Prostate gland (tissue), 2 donors: ENCODE measurements around the gene MAP1LC3B2.

ENCODE experiments used
- CTCF ChIP-seq, 4 experiments: fragments of 200-600 bp in 2 of 4; fragments of 450-650 bp in 2 of 4; sonication (generic) in 2 of 4; IDR thresholded peaks; 1 replicate in 3 of 4; 2 replicates in 1 of 4; pipeline ENCODE4 v1.5.1; 2016 to 2019; ENCODE audit warnings: antibody characterized with exemption in 4 of 4, mild to moderate bottlenecking in 2 of 4, moderate library complexity in 2 of 4
- POLR2A ChIP-seq: fragments of 450-650 bp; IDR thresholded peaks from one replicate; pipeline ENCODE4 v1.6.1; 2016; ENCODE audit warnings: antibody characterized with exemption, mild to moderate bottlenecking
- POLR2AphosphoS5 ChIP-seq: sonication (generic); formaldehyde crosslinking; IDR thresholded peaks from one replicate; pipeline ENCODE4 v1.6.1; 2017; ENCODE audit warnings: antibody characterized with exemption

- TF ChIP-seq CTCF (IDR thresholded peaks at IDR 0.05), result no peak
- TF ChIP-seq POLR2A, result no peak
- TF ChIP-seq POLR2AphosphoS5, result peak; percentile 60
Measured at GRCh38 chr12:116539361-116539771, 19.8 kb upstream of the MAP1LC3B2 start.
